K562 treated with DMSO at 1 percent for 4 hours (cell line): Measurements from ENCODE around the gene MYH6. TPM values are rescaled to one million over a fixed set of nuclear protein-coding genes. Genes with fewer than 3 reads are reported as not detected.

Experiments used
- total RNA-seq: library from RNA; unstranded; fragments of 300-600 nt; gene quantifications from 2 replicates; pipeline ENCODE4 v1.2.3, GENCODE V29; 2022; ENCODE audit not compliant: insufficient read depth

MYH6 gene
- total RNA-seq, result not detected in 2 replicates

DNA sequence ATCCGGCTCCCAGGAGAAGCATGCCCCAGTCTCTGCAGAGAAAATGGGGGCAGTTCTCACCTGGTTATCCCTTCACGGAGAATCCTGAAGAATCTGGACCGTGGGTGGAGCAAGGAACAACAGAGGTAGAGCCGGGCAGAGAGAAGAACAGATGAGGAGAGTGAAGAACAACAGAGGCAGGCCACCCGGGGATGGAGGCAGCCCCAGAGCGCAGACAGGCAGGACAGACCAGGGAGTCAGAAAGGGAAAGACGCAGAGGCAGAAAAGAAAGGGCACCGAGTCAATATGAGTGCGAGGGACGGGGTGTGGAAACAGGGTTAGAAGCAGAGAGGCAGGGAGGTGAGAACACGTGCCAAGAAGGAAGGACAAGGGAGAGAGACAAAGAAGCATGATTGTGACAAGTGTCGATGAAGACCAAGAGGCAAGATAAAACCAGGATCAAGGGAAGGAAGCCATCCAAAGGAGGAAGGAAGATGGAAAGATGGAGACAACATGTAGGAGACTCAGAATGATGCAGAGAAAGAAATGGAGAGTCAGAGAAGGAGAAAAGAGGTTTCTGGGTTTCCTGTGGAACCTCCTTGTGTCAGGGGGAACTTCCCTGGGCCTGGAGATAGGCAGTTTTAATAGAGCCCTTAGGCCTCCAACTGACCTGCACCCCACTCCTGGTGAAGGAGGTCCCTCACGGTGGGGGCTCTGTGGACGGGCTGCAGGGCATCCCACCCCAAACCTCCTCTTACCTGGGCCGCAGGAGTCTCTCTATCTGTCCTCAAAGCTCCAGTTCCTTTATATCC is at the start of gene MYH6:
Gene MYH6, minus strand, starts transcription at position 758 of the 791 bp plus-strand sequence. CDS start 1,050 bp downstream, outside the sequence.

DNA sequence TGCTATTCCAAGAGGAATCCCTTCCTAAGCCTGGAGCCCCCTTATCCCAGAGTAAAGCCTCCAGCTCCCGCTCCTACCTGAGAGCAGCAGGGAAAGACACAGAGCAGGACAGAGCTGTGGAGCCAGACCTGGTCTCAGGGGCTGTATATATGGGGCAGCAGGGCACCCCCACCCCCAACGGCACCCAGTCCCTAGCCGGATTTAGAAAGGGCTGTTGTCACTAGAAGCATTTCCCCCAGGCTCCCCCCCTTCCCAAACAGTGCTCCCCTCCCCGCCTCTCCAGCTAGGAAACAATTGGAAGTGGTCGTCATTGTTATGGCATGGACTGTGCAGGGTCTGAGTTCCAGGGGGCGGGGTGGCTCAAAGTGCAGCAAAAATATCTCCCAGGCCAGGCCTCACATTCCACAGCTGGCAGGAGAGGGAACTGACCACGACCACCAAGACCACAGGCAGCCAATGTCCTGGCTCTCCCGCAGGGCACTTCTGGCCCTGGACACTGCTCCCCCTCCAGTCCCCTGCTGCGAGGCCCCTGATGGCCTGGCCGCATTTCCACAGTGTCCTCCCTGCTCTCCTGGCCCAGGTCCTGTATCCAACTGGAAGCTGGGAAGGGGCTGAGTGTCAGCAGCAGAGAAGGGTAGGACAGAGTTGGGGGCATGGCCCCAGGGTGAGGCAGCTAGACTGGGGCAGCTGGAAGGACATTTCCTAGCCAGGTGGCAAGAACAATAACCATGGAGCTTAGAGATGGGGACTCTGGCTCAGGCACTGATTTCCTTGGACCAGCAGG is 27.7 kb upstream of the MYH6 start, which contains the start of gene MYH7:
Gene MYH7, minus strand, starts transcription at position 118 of the 784 bp plus-strand sequence. CDS start 1,928 bp downstream, outside the sequence.

DNA sequence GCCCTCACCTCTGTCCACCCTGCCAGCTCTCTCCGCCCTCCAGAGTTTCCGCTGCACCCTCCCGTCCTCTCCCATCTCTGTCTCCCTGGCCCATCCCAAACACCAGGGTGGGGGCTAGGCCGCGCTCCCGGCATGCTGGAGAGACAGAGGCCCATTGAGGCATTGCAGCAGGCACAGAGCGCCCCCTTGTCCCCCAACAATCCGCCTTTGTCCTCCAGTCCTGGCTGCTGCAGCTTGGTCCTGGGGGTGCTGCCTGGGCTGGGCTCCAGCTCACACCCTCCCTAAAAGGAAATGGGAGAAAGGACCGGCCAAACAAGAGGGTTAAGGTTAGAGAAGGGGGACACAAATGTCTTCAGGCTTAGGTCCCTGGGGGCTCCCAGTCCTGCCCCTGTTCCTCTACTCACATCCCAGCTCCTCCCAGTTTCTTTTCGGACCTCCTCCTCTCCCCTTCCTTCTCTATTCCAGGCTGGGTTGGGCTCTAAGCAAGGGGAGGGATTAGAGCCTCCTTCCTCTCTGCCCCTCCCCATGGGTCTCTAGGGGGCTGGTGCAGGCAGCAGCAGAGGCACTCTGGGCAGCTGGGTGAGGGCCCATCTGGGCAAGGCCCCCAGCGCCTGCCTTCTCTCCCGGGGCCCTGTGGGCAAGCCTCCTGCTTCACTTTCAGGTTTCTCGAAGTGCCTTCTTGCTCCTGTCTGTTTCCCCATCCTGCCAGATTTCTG is 31.4 kb downstream of the MYH6 start, which contains the start of gene CMTM5:
Gene CMTM5, plus strand, starts transcription at position 565 of the 716 bp plus-strand sequence. CDS start 206 bp downstream, outside the sequence.

DNA sequence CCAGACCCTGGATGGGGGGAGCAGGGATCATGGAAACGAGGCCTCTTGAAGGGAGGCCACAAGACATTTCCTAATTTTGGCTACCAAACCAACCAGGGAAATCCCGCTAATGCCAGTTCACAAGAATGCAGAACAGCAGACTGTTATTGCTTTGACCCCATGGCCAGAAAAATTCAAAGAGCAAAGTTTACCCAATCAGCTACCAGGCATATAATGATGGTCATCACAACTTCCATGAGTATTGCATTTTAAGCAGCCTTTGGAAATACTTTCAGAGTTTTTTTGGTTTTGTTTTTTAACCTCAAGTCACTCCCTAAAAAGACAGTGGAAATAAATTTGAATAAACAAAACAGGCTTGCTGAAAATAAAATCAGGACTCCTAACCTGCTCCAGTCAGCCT is 35.6 kb downstream of the MYH6 start, which contains the start of gene IL25:
Gene IL25, plus strand, starts transcription at position 301 of the 400 bp plus-strand sequence.

DNA sequence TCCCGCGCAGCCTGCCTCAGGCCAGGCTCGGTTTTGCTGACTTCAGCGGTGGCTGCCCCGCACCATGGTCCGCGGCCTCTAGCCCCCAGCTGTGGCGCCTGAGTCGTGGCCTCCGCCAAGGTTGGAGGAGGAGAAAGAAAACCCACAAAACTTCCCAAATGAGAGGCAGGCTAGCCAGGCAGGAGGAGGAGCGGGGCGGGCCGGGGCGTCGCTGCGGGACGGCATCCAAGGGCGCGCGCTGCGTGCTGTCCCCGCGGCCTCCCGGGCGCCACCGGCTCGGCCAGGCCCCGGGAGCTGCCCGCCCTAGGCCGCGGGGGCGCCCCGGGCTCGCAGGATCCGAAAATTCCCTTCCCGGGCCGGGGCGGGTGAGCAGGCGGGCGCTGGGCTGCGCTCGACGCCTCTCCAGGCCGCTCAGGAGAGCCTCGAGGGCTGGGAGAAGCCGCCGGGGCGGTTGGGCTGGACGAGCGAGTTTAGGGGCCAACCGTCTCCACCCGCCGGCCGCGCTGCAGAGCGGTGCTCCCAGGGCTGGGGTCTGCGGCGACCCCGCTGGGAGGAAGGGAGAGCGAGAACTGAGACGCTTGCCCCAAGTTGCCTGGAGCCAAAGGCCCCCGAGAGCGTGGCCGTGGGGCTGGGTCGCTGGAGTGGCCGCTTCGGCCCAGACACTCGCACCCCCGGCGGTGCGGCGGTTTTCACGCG is 42.9 kb downstream of the MYH6 start, which contains the start of gene EFS:
Gene EFS, minus strand, starts transcription at position 137 of the 696 bp plus-strand sequence. CDS start 147 bp downstream, outside the sequence.

DNA sequence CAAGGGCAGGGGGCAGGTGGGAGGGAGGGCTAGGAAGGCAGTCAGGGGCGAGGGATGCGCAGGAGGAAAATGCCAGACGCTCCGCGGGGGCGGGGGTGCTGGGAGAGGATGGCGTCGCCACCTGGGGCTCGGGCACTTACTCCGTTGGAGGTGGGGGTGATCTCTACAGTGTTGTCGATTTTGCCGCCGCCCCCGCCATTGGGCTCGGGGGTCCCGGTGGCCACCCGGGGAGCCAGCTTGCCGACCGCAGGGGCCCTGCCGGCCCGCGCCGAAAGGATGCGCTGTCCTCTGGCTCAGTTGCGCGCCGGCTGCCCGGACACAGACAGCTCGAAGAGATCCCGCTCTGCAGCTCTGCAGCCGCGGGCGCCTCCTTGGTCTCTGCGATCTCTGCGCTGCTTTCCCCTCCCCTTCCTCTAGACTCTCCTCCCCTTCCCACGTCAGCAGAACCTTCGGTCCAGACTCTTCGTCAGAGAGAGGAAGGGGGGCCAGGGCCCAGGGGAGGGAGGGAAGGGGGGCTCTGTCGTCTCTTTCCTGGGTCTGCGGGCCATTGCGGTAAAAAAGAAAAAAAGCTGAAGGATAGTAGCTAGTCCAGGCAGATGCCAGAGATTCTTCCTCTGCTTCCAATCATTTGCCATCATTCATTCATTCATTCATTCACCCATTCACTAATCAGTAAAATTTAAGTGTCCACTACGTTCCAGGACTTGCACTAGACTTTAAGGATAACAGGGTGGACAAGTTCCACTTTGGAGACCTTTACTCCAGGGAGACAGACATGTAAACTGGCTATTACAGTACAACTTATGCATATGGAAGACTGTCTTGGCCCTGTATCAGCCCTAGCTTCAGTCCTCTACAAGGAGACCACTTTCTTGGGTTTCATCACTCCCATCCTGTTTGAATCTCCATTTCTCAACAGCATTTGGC is 55.3 kb downstream of the MYH6 start, which contains the start of gene SLC22A17:
Gene SLC22A17, minus strand, starts transcription at position 382 of the 927 bp plus-strand sequence.

Other genes with a start within 250 kb of the MYH6 start
- gene SLC7A8, start 224.6 kb downstream of the MYH6 start, total RNA-seq, result 3.0 and 7.0 TPM in 2 replicates
- not detected in 2 replicates for gene RNF212B, start 170.3 kb downstream of the MYH6 start, total RNA-seq
- 9.7 and 10.7 TPM in 2 replicates for gene HOMEZ, start 122.1 kb downstream of the MYH6 start, total RNA-seq
- gene PPP1R3E, start 105.4 kb downstream of the MYH6 start, total RNA-seq, result 7.0 and 7.3 TPM in 2 replicates
- gene BCL2L2, start 101.4 kb downstream of the MYH6 start, total RNA-seq, result 13.9 and 16.1 TPM in 2 replicates
- gene PABPN1, start 86.8 kb downstream of the MYH6 start, total RNA-seq, result 110 and 120 TPM in 2 replicates
- gene SLC22A17, start 55.4 kb downstream of the MYH6 start, total RNA-seq, result not detected in 2 replicates
- gene EFS, start 43.1 kb downstream of the MYH6 start, total RNA-seq, result not detected in 2 replicates
- gene IL25, start 35.5 kb downstream of the MYH6 start, total RNA-seq, result not detected in 2 replicates
- gene CMTM5, start 31.2 kb downstream of the MYH6 start, total RNA-seq, result not detected in 2 replicates
- gene MYH7, start 27.4 kb upstream of the MYH6 start, total RNA-seq, result not detected in 2 replicates
- 28.6 and 32.2 TPM in 2 replicates for gene NGDN, start 61.4 kb upstream of the MYH6 start, total RNA-seq
- 0.06 TPM in 1 of 2 replicates, not detected in the other for gene ZFHX2, start 143.5 kb upstream of the MYH6 start, total RNA-seq
- 0.98 and 3.0 TPM in 2 replicates for gene THTPA, start 148.0 kb upstream of the MYH6 start, total RNA-seq
- 27.4 and 32.2 TPM in 2 replicates for gene AP1G2, start 159.5 kb upstream of the MYH6 start, total RNA-seq
- gene JPH4, start 170.5 kb upstream of the MYH6 start, total RNA-seq, result not detected in 2 replicates
- 44.4 and 66.8 TPM in 2 replicates for gene DHRS2, start 228.1 kb upstream of the MYH6 start, total RNA-seq